K562 (cell line): ENCODE results near the gene JHY. TPM values are rescaled to one million over a fixed set of nuclear protein-coding genes. Genes with fewer than 3 reads are reported as not detected.

Experiments
- ATAC-seq: fragments of 200-7000 bp; cut with Tn5 transposase; 3 replicates; pipeline ENCODE4 v1.9.1; 2020; ENCODE audit warnings: moderate library complexity
- BruUV-seq: library from RNA; stranded (reverse); fragments of 400-500 nt; replicated peaks from 2 replicates; lab custom pipeline; 2021; lab: Mats Ljungman, UMichigan
- CTCF ChIA-PET: fragments of 300-600 bp; formaldehyde crosslinking; extraction: SDS; loops from one replicate; lab custom pipeline; 2021; ENCODE audit warnings: low intra/inter-chr PET ratio; lab: Yijun Ruan, JAX
- POLR2A ChIA-PET: fragments of 300-600, 350-650 bp; sonication (Branson Sonifier 250); formaldehyde crosslinking; extraction: SDS; loops from one replicate; lab custom pipeline; 2021; ENCODE audit warnings: antibody characterized with exemption, inconsistent platforms; lab: Yijun Ruan, JAX
- DNase-seq, 4 experiments: peaks; one replicate each; pipeline versions ENCODE4 v3.0.0 to v3.0.0-alpha.2; 2011 to 2018; ENCODE audit warnings: low spot score in 3 of 4, mixed read lengths in 3 of 4; ENCODE audit errors: extremely low read depth in 1 of 4
- FAIRE-seq: peaks from 2 replicates; lab custom pipeline; 2011; peaks lifted over from hg19 to GRCh38; lab: Jason Lieb, UNC
- H2AFZ ChIP-seq: 2 replicates; pipeline ENCODE4 v1.6.0; 2011; ENCODE audit warnings: low read depth, low read length, control low read depth, inconsistent platforms
- H3K27ac ChIP-seq: fragments of 200-600 bp; 3 replicates; pipeline ENCODE4 v1.8.0; 2011; ENCODE audit warnings: low read depth, mild to moderate bottlenecking, control low read depth, inconsistent platforms, low read length, moderate library complexity, mixed read lengths; ENCODE audit errors: extremely low read depth
- H3K27me3 ChIP-seq, 2 experiments: fragments of 300-600 bp in 1 of 2; 2 replicates in 1 of 2; 3 replicates in 1 of 2; pipeline versions ENCODE4 v1.6.0 to v1.8.0; 2011; ENCODE audit warnings: inconsistent platforms in 2 of 2, low read length in 2 of 2, mild to moderate bottlenecking in 1 of 2, mixed read lengths in 1 of 2, moderate library complexity in 1 of 2; ENCODE audit not compliant: control insufficient read depth in 2 of 2, insufficient read depth in 2 of 2
- H3K36me3 ChIP-seq: fragments of 300-600 bp; 3 replicates; pipeline ENCODE4 v1.8.0; 2011; ENCODE audit warnings: mild to moderate bottlenecking, low read length, inconsistent platforms; ENCODE audit not compliant: control insufficient read depth, insufficient read depth
- H3K4me1 ChIP-seq, 2 experiments: fragments of 200-600 bp in 1 of 2; replicated peaks in 1 of 2; 2 replicates in 1 of 2; 3 replicates in 1 of 2; pipeline versions ENCODE4 v1.5.1 to v1.8.0; 2011; ENCODE audit warnings: inconsistent platforms in 2 of 2, low read length in 2 of 2, mild to moderate bottlenecking in 1 of 2, mixed read lengths in 1 of 2, moderate library complexity in 1 of 2; ENCODE audit not compliant: control insufficient read depth in 2 of 2, insufficient read depth in 2 of 2
- H3K4me2 ChIP-seq: 2 replicates; pipeline ENCODE4 v1.6.1; 2011; ENCODE audit warnings: low read length, control low read depth, inconsistent platforms, mixed read lengths; ENCODE audit not compliant: insufficient read depth
- H3K4me3 ChIP-seq: fragments of 200-600 bp; sonication (generic), shearing (Covaris generic); 2 replicates; pipeline ENCODE4 v1.5.1; 2016; ENCODE audit warnings: control low read depth, inconsistent platforms
- H3K79me2 ChIP-seq: fragments of 200-600 bp; 3 replicates; pipeline ENCODE4 v1.8.0; 2011; ENCODE audit warnings: low read length, inconsistent platforms; ENCODE audit not compliant: control insufficient read depth, insufficient read depth
- H3K9ac ChIP-seq, 2 experiments: 2 replicates each; pipeline versions ENCODE4 v1.6.0 to v1.6.1; 2011; ENCODE audit warnings: low read depth in 2 of 2, low read length in 2 of 2, control low read depth in 1 of 2, inconsistent platforms in 1 of 2, mild to moderate bottlenecking in 1 of 2, mixed read lengths in 1 of 2; ENCODE audit not compliant: insufficient read depth in 1 of 2
- H3K9me1 ChIP-seq: one replicate; pipeline ENCODE4 v1.6.0; 2011; ENCODE audit warnings: inconsistent platforms, mild to moderate bottlenecking, low read length, moderate library complexity; ENCODE audit not compliant: control insufficient read depth, insufficient read depth
- H3K9me3 ChIP-seq: replicated peaks from 2 replicates; pipeline ENCODE4 v1.5.1; 2011; ENCODE audit warnings: low read depth, low read length, inconsistent platforms; ENCODE audit not compliant: control insufficient read depth, insufficient read depth
- H4K20me1 ChIP-seq: replicated peaks from 2 replicates; pipeline ENCODE4 v1.6.1; 2011; ENCODE audit warnings: low read length, inconsistent platforms, mixed read lengths; ENCODE audit not compliant: control insufficient read depth, insufficient read depth
- ERF ChIP-seq: fragments of 450-650 bp; formaldehyde crosslinking; IDR thresholded peaks from 2 replicates; pipeline ENCODE4 v1.4.0; 2020; ENCODE audit warnings: mild to moderate bottlenecking, mixed read lengths
- GABPB1 ChIP-seq: sonication (generic); formaldehyde crosslinking; IDR thresholded peaks from 2 replicates; pipeline ENCODE4 v1.8.0; 2022; ENCODE audit warnings: mild to moderate bottlenecking, missing genetic modification reagents
- KDM1A ChIP-seq, 2 experiments: fragments of 450-650 bp; IDR thresholded peaks; 2 replicates each; pipeline ENCODE4 v1.6.1; 2016; ENCODE audit warnings: mild to moderate bottlenecking in 2 of 2
- WGBS: fragments of 100-300 bp; shearing (Covaris generic); methylation state at CpG from one replicate; pipeline ENCODE4 v1.1.6; 2016; ENCODE audit warnings: low coverage, mixed read lengths; ENCODE audit not compliant: insufficient coverage; ENCODE audit errors: missing lambda C conversion rate; 5-methylcytosine and 5-hydroxymethylcytosine counted together
- in situ Hi-C: fragments of 300-500 bp; cut with MboI; formaldehyde crosslinking; loops from 4 replicates; pipeline ENCODE4 v1.15.0; 2018; ENCODE audit warnings: inconsistent platforms, mixed read lengths
- intact Hi-C: fragments of 100-400 bp; cut with micrococcal nuclease; formaldehyde crosslinking; loops from 2 replicates; pipeline ENCODE4 v1.14.2; 2022
- polyA plus RNA-seq, 8 experiments: library from polyadenylated mRNA; depleted of rRNA in 4 of 8; stranded (reverse) in 5 of 8; unstranded in 3 of 8; fragments of >200 nt; fragmentation: Nextera tagmentation in 2 of 8; fragmentation: Illumina TruSeq in 1 of 8; extraction: Ambion mirVana in 2 of 8; extraction: Trizol in 1 of 8; gene quantifications; 2 replicates each; pipeline versions ENCODE4 v1.2.1 to v1.2.3, GENCODE V29; 2011 to 2014; ENCODE audit warnings: inconsistent platforms in 1 of 8, missing spikeins in 1 of 8
- total RNA-seq, 7 experiments: library from RNA; depleted of rRNA in 6 of 7; stranded (reverse); fragments of >200 nt in 6 of 7; fragmentation: Illumina TruSeq in 2 of 7; extraction: Trizol in 2 of 7; gene quantifications; 2 replicates each; pipeline versions ENCODE4 v1.2.1 to v1.2.3, GENCODE V29; 2011 to 2021; ENCODE audit warnings: low replicate concordance in 1 of 7
- TF ChIP-seq, protein P1 (sequence below), 2 experiments: IDR thresholded peaks; 2 replicates each; pipeline ENCODE4 v1.6.1; 2012; ENCODE audit warnings: improper control_type of control experiment in 2 of 2, low read depth in 2 of 2, low read length in 2 of 2, borderline replicate concordance in 1 of 2
- TF ChIP-seq, protein P2 (sequence below): fragments of 250-450 bp; sonication (Bioruptor Pico); IDR thresholded peaks from 2 replicates; pipeline ENCODE4 v1.5.0; 2020; ENCODE audit warnings: mild to moderate bottlenecking, borderline replicate concordance
- TF ChIP-seq, protein P3 (sequence below): sonication (generic); formaldehyde crosslinking; IDR thresholded peaks from 2 replicates; pipeline ENCODE4 v1.8.1; 2023; ENCODE audit warnings: missing genetic modification reagents, mild to moderate bottlenecking, borderline replicate concordance

Gene JHY
- total and polyA plus RNA-seq, 9 of the 15 experiments (the other 6 are each of a cell fraction or from before 2014, with no cell fraction given), result not detected

DNA sequence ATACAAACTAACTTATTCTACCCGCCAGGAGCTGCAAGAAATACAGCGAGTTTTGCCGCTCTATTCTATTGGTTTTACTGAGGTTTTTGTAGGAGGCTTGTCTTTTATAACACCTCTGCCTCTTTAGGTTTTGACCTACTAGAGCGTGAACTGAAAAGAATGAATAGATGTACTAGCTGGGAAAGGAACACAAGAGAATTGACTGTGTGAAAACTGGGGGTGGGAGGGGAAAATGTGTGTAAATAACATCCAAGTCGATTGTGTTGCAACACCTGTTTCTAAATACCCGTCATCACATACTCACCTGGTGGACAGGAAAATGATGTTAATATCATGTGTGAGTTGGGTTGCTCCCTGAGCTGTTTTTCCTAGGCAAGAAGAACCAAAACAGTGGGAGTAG is 12.9 kb upstream of the JHY start:
- ChIA-PET POLR2A (interaction anchor here (0.6 to 0.8 kb wide), 2 partner anchors 13 to 1635 kb away, joined by 3 read pairs; no protein-coding TSS in a partner anchor), CTCF (no interaction called here)

DNA sequence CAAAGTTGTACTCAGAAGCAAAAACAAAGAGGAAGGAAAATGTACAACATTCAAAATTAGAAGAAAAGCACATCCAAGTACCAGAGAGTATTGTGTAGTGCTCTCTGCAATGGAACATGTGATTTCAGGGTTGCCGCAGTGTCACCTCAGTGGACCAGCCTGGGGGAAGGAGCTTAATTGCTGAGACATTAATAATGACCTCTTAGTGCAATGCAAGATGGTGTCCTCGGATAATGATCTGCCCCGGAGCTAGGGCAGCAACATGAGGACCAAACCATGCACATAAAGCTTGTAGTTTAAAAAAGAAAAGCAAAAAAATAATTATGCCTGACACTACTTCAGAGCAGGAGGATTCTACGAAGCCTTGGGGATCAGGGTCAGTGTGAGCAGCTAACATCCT is 11.3 kb upstream of the JHY start:
- no peaks in the 10 kb centered on the region for H3K79me2 ChIP-seq
- H3K4me1 ChIP-seq, result no peaks in the 10 kb centered on the region
- ChIA-PET POLR2A (no interaction called here), CTCF (interaction anchor here (0.6 kb wide), 1 partner anchor 152 kb away, joined by 3 read pairs; no protein-coding TSS in a partner anchor)
- 5% methylated on average over 4 of the region's 4 CpGs for WGBS
- H3K27me3 ChIP-seq, result no peaks in the 10 kb centered on the region
- ATAC-seq, result no peak
- no peak overlapping the region for H2AFZ ChIP-seq
- no peaks in the 10 kb centered on the region for H4K20me1 ChIP-seq
- in situ Hi-C loops (no loop called here), intact Hi-C loops (no loop called here)
- DNase-seq, result no peak
- BruUV-seq, result no TSS peak
- no peak overlapping the region for H3K27ac ChIP-seq
- no peak overlapping the region for H3K4me2 ChIP-seq
- H3K9ac ChIP-seq, result no peak overlapping the region
- no peak overlapping the region for H3K4me3 ChIP-seq
- H3K36me3 ChIP-seq, result no peaks in the 10 kb centered on the region
- no peaks in the 10 kb centered on the region for H3K9me1 ChIP-seq
- no peaks in the 10 kb centered on the region for H3K9me3 ChIP-seq
- no peak for FAIRE-seq
- TF ChIP-seq, protein P1, sequence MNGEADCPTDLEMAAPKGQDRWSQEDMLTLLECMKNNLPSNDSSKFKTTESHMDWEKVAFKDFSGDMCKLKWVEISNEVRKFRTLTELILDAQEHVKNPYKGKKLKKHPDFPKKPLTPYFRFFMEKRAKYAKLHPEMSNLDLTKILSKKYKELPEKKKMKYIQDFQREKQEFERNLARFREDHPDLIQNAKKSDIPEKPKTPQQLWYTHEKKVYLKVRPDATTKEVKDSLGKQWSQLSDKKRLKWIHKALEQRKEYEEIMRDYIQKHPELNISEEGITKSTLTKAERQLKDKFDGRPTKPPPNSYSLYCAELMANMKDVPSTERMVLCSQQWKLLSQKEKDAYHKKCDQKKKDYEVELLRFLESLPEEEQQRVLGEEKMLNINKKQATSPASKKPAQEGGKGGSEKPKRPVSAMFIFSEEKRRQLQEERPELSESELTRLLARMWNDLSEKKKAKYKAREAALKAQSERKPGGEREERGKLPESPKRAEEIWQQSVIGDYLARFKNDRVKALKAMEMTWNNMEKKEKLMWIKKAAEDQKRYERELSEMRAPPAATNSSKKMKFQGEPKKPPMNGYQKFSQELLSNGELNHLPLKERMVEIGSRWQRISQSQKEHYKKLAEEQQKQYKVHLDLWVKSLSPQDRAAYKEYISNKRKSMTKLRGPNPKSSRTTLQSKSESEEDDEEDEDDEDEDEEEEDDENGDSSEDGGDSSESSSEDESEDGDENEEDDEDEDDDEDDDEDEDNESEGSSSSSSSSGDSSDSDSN (IDR thresholded peaks at IDR 0.05; ENCODE audit: borderline replicate concordance in 1 of 2, low read depth in 2 of 2, low read length in 2 of 2), result no peak
- TF ChIP-seq, protein P2, sequence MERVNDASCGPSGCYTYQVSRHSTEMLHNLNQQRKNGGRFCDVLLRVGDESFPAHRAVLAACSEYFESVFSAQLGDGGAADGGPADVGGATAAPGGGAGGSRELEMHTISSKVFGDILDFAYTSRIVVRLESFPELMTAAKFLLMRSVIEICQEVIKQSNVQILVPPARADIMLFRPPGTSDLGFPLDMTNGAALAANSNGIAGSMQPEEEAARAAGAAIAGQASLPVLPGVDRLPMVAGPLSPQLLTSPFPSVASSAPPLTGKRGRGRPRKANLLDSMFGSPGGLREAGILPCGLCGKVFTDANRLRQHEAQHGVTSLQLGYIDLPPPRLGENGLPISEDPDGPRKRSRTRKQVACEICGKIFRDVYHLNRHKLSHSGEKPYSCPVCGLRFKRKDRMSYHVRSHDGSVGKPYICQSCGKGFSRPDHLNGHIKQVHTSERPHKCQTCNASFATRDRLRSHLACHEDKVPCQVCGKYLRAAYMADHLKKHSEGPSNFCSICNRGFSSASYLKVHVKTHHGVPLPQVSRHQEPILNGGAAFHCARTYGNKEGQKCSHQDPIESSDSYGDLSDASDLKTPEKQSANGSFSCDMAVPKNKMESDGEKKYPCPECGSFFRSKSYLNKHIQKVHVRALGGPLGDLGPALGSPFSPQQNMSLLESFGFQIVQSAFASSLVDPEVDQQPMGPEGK, result no peak
- TF ChIP-seq, protein P3, sequence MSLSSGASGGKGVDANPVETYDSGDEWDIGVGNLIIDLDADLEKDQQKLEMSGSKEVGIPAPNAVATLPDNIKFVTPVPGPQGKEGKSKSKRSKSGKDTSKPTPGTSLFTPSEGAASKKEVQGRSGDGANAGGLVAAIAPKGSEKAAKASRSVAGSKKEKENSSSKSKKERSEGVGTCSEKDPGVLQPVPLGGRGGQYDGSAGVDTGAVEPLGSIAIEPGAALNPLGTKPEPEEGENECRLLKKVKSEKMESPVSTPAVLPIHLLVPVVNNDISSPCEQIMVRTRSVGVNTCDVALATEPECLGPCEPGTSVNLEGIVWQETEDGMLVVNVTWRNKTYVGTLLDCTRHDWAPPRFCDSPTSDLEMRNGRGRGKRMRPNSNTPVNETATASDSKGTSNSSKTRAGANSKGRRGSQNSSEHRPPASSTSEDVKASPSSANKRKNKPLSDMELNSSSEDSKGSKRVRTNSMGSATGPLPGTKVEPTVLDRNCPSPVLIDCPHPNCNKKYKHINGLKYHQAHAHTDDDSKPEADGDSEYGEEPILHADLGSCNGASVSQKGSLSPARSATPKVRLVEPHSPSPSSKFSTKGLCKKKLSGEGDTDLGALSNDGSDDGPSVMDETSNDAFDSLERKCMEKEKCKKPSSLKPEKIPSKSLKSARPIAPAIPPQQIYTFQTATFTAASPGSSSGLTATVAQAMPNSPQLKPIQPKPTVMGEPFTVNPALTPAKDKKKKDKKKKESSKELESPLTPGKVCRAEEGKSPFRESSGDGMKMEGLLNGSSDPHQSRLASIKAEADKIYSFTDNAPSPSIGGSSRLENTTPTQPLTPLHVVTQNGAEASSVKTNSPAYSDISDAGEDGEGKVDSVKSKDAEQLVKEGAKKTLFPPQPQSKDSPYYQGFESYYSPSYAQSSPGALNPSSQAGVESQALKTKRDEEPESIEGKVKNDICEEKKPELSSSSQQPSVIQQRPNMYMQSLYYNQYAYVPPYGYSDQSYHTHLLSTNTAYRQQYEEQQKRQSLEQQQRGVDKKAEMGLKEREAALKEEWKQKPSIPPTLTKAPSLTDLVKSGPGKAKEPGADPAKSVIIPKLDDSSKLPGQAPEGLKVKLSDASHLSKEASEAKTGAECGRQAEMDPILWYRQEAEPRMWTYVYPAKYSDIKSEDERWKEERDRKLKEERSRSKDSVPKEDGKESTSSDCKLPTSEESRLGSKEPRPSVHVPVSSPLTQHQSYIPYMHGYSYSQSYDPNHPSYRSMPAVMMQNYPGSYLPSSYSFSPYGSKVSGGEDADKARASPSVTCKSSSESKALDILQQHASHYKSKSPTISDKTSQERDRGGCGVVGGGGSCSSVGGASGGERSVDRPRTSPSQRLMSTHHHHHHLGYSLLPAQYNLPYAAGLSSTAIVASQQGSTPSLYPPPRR (CRISPR knock-in tag), result no peak
- TF ChIP-seq GABPB1 (no peak), KDM1A (IDR thresholded peaks at IDR 0.05) (no peak)

More for the DNA sequence above, 12.9 kb upstream of the JHY start:
- Histone ChIP-seq H3K4me3 (no peak overlapping the region), H3K4me2 (no peak overlapping the region), H3K36me3 (no peaks in the 10 kb centered on the region), H3K9ac (no peak overlapping the region), H2AFZ (no peak overlapping the region), H4K20me1 (no peaks in the 10 kb centered on the region), H3K79me2 (no peaks in the 10 kb centered on the region), H3K9me3 (no peaks in the 10 kb centered on the region), H3K4me1 (no peaks in the 10 kb centered on the region), H3K9me1 (no peaks in the 10 kb centered on the region), H3K27ac (no peak overlapping the region), H3K27me3 (no peaks in the 10 kb centered on the region; a peak in 1 of 5 replicates)
- no TSS peak for BruUV-seq
- DNase-seq (no peak), ATAC-seq (no peak), FAIRE-seq (no peak)
- no peak for TF ChIP-seq ERF (CRISPR knock-in tag)
- in situ Hi-C loops, result no loop called here
- intact Hi-C loops, result no loop called here
- 0% methylated on average over 6 of the region's 6 CpGs for whole genome bisulfite sequencing
